Urothelium cell line (cell line): Measurements from ENCODE around the gene ATP11A.

ENCODE experiments used
- DNase-seq: peaks from one replicate; pipeline ENCODE4 v3.0.0; 2011; ENCODE audit warnings: low spot score, mixed read lengths
- FAIRE-seq: peaks from 2 replicates; lab custom pipeline; 2011; peaks lifted over from hg19 to GRCh38; lab: Jason Lieb, UNC

ATP11A gene

DNA sequence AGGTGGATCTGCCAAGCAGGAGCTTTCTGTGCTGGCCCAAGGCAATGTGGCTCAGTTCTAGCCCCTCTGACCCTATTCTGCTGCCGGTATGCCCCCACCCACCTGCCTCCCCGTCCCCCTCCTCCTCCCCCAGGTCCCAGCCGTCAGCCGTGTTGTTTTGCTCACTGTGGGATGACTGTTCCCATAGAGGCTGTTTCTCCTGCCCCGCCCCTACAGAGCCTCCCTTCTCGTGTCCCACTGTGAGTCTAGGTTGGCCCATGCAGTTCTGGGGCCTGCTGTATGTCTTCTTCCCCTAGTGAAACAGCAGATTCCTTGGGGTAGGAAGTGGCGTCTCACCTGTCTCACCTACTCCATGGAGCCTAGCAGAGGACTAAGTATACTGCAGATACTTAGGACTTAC, 48.8 kb downstream of the ATP11A start:
- FAIRE-seq, result no peak
- no peak for DNase-seq

DNA sequence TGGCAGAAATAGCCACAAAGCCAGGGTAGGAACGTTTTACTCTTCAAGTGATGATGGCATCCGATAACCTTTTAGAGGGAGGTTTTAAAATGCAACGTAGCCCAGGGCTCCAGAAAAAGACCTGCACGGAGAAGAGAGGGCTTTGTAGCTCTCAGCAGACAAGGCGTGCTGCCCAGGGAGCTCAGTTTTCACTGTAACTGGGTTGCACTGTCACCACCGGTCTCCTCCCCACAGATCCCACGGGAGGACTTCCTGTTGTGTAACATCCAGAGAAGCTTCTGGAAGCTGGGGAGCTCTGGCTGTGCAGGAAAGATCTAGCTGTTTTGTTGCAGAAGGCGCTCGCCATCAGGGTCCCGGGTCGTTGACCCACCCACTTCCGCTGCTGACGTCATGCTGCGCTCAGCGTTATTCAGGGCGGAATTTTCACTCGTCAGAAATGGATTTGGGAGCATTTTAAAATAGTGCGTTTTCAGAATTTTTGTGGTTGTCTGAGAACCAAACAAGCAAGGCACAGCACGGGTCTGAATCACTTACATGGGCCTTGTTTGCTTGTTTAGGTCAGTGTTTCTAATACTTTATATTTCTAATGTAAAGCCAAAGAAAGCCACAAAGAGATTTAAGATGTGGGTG, 50.8 kb downstream of the ATP11A start:
- DNase-seq (peak; percentile 81), FAIRE-seq (peak; percentile 32)

DNA sequence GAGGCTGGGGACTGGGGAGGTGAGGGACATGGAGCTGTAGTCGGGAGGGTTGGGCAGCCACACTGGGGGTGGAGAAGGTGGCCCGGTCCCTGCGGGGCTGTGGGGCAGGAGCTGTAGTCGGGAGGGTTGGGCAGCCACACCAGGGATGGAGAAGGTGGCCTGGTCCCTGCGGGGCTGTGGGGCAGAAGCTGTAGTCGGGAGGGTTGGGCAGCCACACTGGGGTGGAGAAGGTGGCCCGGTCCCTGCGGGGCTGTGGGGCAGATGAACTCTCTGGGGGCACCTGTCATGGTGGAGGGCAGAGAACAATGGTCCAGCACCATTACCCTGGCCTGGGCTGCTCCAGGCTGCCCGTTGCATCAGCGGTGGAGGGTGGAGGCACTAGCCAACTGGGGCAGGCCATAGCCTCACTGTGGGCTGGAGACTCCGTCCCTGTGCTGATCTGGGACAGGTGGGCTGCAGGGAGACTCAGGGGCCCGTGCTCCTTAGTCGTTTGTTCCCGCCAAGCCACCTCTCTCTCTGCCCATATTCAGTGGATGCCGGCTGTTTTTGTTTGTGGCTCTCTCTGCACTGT, 51.4 kb downstream of the ATP11A start:
- no peak for FAIRE-seq
- DNase-seq, result no peak

DNA sequence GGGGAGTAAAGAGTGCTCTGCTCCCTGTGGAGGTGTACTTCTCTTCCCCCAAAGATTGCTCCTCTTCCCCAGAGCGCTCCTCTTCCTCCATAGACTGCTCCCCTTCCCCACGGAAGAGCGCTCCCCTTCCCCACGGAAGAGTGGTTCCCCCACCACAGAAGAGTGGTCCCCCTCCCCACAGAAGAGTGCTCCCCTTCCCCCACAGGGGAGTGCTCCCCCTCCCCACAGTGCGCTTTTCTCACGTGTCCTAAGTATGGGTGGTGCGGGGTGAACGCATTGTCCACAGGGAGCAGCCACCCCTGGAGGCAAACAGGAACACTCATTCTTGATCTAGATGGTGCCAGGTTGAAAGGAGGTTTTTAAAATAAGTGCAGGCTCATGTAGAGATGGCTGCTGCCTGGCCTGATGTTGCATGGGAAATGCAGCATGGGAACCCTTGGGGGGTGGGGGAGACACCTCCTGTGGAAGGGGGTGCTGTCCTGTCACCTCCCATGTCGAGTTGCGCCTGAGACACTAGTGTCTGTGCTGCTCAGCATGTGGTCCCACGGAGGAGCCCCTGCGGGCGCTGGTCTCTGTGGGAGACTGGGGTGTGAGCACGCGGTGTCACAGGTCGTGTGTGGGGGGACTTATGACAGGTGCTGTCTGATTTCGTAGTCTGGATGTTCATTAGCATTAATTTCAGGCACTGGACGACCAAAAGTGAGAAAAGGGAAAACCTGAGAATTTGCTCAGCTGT, 52.2 kb downstream of the ATP11A start:
- no peak for DNase-seq
- FAIRE-seq, result peak; percentile 23

GRCh38 chr13:112742583-112742982, 52.7 kb downstream of the ATP11A start:
- DNase-seq (no peak), FAIRE-seq (no peak)

- FAIRE-seq (peak; percentile 91), DNase-seq (no peak)
Observed at GRCh38 chr13:112743451-112744167, 53.8 kb downstream of the ATP11A start.

DNA sequence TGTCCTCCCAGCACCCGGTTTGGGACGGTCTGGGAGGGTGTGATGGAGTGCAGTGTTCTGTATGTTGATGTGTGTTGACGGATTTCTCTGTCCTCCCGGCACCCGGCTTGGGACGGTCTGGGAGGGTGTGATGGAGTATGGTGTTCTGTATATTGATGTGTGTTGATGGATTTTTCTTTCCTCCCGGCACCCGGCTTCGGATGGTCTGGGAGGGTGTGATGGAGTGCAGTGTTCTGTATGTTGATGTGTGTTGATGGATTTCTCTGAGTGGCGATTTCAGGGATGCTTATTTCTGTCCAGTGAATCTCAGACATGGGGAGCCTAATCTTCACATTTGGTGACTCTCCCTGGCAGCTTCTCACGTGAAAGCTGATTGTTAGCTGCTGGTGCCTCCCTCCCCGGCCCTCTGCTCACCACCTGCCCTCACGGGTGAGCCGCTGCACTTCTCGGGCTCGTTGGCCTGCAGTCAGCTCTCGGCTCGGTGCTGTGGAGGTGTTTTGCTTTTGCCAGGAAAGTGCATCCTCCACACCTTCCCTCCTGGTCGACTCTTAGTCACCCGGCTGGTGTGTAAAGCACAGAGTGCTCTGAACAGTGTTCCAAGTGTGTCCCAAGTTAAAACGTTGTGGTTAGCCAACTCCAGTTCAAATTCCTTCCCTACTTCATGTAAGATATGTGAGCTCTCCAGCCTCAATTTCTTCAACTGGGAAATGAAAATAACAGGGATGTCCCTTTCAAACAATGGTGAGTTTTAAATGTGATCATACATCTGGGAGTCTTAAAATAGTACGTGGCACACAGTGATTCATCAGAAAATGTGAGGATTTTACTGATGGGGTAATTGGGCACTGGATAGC, 54.6 kb downstream of the ATP11A start:
- FAIRE-seq, result peak; percentile 62

DNA sequence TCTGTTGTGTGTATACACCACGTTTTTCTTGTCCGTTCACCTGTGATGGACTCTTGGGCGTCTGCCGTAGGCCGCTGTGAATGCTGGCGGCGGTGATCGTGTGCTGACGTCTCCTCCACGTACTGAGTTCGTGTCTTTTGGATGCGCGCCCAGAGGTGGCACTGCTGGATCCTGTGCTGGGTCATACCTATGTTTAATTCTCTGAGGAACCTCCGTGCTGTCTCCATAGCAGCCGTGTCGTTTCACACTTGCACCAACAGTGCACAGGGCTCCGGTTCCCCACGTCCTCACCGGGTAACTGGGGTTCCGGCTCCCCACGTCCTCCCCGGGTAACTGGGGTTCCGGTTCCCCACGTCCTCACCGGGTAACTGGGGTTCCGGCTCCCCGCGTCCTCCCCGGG, 56.2 kb downstream of the ATP11A start:
- DNase-seq (no peak), FAIRE-seq (peak; percentile 74)

More for the DNA sequence above, 54.6 kb downstream of the ATP11A start:
- DNase-seq, result peak; percentile 56

- no peak for FAIRE-seq
- no peak for DNase-seq
Observed at GRCh38 chr13:112747256-112747655, 57.4 kb downstream of the ATP11A start.

- FAIRE-seq, result no peak
- DNase-seq, result no peak
Observed at GRCh38 chr13:112748947-112749735, 59.3 kb downstream of the ATP11A start.

- FAIRE-seq, result no peak
- DNase-seq, result no peak
Observed at GRCh38 chr13:112750570-112750969, 60.7 kb downstream of the ATP11A start.

GRCh38 chr13:112751617-112752016, 61.8 kb downstream of the ATP11A start:
- no peak for FAIRE-seq
- no peak for DNase-seq

- DNase-seq, result no peak
- no peak for FAIRE-seq
Observed at GRCh38 chr13:112752211-112752610, 62.4 kb downstream of the ATP11A start.

GRCh38 chr13:112752711-112753541, 63.1 kb downstream of the ATP11A start:
- no peak for DNase-seq
- peak; percentile 13 for FAIRE-seq

DNA sequence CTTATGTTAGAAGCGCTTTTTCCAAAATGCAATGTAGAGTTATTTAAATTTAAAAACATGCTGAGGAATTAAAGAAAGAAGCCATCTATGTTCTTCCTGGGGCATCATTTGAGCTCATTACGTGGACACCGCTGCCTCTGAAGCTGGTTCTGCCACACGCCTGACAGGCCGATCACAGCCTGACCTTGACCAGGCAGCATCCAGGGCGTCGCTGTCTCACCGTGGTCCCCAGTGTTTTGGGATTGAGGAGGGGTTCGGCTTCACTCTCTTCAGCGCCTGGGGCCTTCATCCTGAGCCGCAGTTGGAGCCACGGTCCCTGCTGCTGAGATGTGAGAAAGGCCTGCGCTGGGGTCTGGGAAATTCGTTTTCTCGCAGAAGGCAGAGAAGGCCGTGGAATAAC, 64.0 kb downstream of the ATP11A start:
- DNase-seq (no peak), FAIRE-seq (no peak)

- DNase-seq, result no peak
- FAIRE-seq, result no peak
Observed at GRCh38 chr13:112754281-112755025, 64.6 kb downstream of the ATP11A start.

DNA sequence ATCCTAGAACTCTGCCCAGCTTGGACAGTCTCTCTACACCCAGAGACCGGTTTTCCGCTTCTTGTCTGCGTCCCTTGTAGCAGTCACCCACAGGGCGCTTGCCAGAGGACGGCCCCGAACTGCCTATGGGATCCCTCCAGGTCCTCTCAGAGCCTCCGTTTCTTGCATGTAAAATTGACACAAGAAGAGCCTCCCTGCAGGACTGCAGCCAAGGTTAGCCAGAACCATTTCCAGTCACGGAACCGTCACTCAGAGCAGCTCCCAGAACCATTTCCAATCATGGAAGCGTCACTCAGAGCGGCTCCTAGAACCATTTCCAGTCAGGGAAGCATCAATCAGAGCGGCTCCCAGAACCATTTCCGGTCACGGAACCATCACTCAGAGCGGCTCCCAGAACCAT, 65.5 kb downstream of the ATP11A start:
- FAIRE-seq, result no peak
- no peak for DNase-seq

DNA sequence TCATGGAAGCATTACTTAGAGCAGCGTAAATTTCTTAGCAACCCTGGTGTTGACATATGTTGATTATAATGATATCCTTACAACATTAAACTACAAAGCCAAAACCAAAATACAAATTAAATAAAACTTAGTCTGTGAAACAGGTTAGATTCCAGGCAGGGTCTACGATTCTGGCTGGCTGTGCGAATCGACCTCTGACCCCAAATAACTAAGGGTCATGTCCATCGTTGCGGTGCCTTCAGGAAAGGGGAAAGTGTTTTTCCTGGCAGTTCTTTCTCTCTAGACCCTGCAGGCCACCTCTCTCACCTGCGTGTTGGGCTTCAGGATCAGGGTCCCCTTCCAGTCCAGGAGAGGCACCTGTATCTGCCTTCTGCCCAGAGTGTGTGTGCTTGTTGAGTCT, 66.2 kb downstream of the ATP11A start:
- FAIRE-seq (no peak), DNase-seq (no peak)
